Panc1 (cell line): ENCODE results near the gene MAN1A1. TPM values are rescaled to one million over a fixed set of nuclear protein-coding genes. Genes with fewer than 3 reads are reported as not detected.

Experiments used
- ATAC-seq: fragments of 200-7000 bp; cut with Tn5 transposase; 2 replicates; pipeline ENCODE4 v1.9.1; 2020; ENCODE audit warnings: mild to moderate bottlenecking, moderate library complexity
- BruUV-seq: library from RNA; stranded (reverse); fragments of 400-500 nt; replicated peaks from 2 replicates; lab custom pipeline; 2021; lab: Mats Ljungman, UMichigan
- CTCF ChIA-PET: fragments of 300-600 bp; sonication (Branson Sonifier 250); formaldehyde crosslinking; loops from one replicate; lab custom pipeline; 2022; ENCODE audit warnings: antibody characterized with exemption; lab: Charles Lee
- POLR2A ChIA-PET: fragments of 300-600 bp; sonication (Branson Sonifier 250); formaldehyde crosslinking; loops from one replicate; lab custom pipeline; 2022; ENCODE audit warnings: antibody characterized with exemption; lab: Charles Lee
- DNase-seq: peaks from one replicate; pipeline ENCODE4 v3.0.0-alpha.2; 2010; ENCODE audit warnings: low read depth, low spot score
- H3K27ac ChIP-seq: 2 replicates; pipeline ENCODE4 v1.5.1; 2011; ENCODE audit warnings: mild to moderate bottlenecking, low read length, inconsistent platforms
- H3K27me3 ChIP-seq: fragments of 200-500 bp; sonication (Bioruptor generic); 2 replicates; pipeline ENCODE4 v1.6.0; 2014; ENCODE audit warnings: low read length, inconsistent platforms; ENCODE audit not compliant: control insufficient read depth, insufficient read depth
- H3K36me3 ChIP-seq: fragments of 200-500 bp; sonication (Bioruptor generic); 2 replicates; pipeline ENCODE4 v1.5.1; 2014; ENCODE audit warnings: inconsistent platforms, mild to moderate bottlenecking, low read length, moderate library complexity; ENCODE audit not compliant: control insufficient read depth, insufficient read depth
- H3K4me1 ChIP-seq: 2 replicates; pipeline ENCODE4 v1.5.1; 2011; ENCODE audit warnings: inconsistent platforms, mild to moderate bottlenecking, low read length, moderate library complexity; ENCODE audit not compliant: control insufficient read depth, insufficient read depth
- H3K4me3 ChIP-seq, 2 experiments: 2 replicates each; pipeline ENCODE4 v1.5.1; 2011 to 2012; ENCODE audit warnings: low read depth in 2 of 2, low read length in 2 of 2, mild to moderate bottlenecking in 2 of 2, inconsistent platforms in 1 of 2, moderate library complexity in 1 of 2
- H3K9me3 ChIP-seq: fragments of 200-500 bp; sonication (Bioruptor generic); 2 replicates; pipeline ENCODE4 v1.5.1; 2014; ENCODE audit warnings: low read depth, mild to moderate bottlenecking, inconsistent platforms, low read length, moderate library complexity; ENCODE audit not compliant: control insufficient read depth, insufficient read depth
- POLR2AphosphoS5 ChIP-seq: IDR thresholded peaks from 2 replicates; pipeline ENCODE4 v1.6.1; 2012; ENCODE audit warnings: mild to moderate bottlenecking, low read depth, low read length, moderate library complexity
- SIN3A ChIP-seq: IDR thresholded peaks from 2 replicates; pipeline ENCODE4 v1.6.1; 2012; ENCODE audit warnings: low read depth, mild to moderate bottlenecking, low read length, moderate library complexity, borderline replicate concordance; ENCODE audit not compliant: insufficient read depth
- TCF7L2 ChIP-seq: IDR thresholded peaks from 2 replicates; pipeline ENCODE4 v1.6.1; 2011; ENCODE audit warnings: mild to moderate bottlenecking, low read depth, low read length, inconsistent platforms
- in situ Hi-C: cut with HindIII; loops from 2 replicates; pipeline ENCODE4 v1.10.0; 2016; ENCODE audit warnings: low sequenced_read_pairs, low pct_unique_long_range_greater_than_20kb
- intact Hi-C: fragments of 100-400 bp; cut with micrococcal nuclease; formaldehyde crosslinking; loops from one replicate; pipeline ENCODE4 v1.10.0; 2022; ENCODE audit not compliant: unreplicated experiment
- total RNA-seq: library from RNA; stranded (reverse); gene quantifications from one replicate; pipeline ENCODE4 v1.2.1, GENCODE V29; 2021; ENCODE audit not compliant: unreplicated experiment
- TF ChIP-seq, protein P1 (sequence below), 2 experiments: IDR thresholded peaks; 2 replicates each; pipeline ENCODE4 v1.6.1; 2011 to 2012; ENCODE audit warnings: low read depth in 2 of 2, control low read depth in 1 of 2, low read length in 1 of 2, mild to moderate bottlenecking in 1 of 2, moderate library complexity in 1 of 2; ENCODE audit not compliant: insufficient read depth in 1 of 2
- TF ChIP-seq, protein P2 (sequence below): fragments of 450-650 bp; IDR thresholded peaks from 2 replicates; pipeline ENCODE4 v1.5.1; 2017; ENCODE audit warnings: mild to moderate bottlenecking

Gene MAN1A1
- total RNA-seq, 1 experiment from 2014 or later = 3.2 TPM

DNA sequence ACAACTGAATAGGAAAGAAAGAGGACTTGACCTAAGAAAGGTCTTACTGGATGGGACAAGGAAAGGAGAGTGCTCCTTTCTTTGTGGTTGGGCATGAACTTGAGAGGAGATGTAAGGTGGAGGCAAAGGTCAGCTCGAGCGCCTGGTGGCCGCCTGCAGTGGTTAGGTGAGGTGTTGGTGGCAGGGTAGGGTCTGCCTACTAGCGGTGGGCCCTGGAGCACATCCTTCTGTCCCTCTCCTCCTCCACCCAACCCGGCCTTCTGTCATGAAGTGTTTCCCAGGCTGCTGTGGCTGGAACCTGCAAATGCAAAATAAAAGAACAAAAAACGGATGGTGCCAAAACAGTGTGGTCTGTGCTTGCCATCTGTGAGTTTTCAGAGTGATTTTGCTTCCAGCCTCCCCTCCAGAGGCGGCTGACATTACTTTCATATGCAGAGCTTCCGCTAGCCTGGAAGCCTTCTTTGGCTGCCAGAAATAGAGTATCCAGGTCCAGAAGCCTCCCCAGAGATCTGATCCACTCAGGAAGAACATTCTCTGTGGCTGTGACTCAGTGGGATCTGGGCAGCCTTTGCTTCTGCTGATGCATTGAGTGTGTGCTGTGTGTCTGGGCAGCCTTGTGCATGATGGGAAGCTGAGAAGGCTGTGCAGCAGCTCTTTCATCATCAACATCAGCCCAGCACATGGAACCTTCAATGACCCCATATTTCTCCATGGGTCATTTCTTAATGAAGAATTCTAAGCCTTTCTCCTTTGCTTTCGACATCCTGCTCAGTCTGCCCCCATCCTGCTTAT is 191.3 kb downstream of the MAN1A1 start:
- ChIA-PET CTCF (no interaction called here), POLR2A (no interaction called here)
- intact Hi-C loops (no loop called here), in situ Hi-C loops (no loop called here)
- no peaks in the 10 kb centered on the region for H3K36me3 ChIP-seq
- no peak for ATAC-seq
- H3K27me3 ChIP-seq = peaks cover 3% of the 10 kb centered on the region
- no TSS peak for BruUV-seq
- H3K9me3 ChIP-seq = no peaks in the 10 kb centered on the region
- no peak for DNase-seq
- H3K27ac ChIP-seq = no peak overlapping the region
- no peak for TF ChIP-seq POLR2AphosphoS5
- no peak for TF ChIP-seq SIN3A
- TF ChIP-seq, protein P1, sequence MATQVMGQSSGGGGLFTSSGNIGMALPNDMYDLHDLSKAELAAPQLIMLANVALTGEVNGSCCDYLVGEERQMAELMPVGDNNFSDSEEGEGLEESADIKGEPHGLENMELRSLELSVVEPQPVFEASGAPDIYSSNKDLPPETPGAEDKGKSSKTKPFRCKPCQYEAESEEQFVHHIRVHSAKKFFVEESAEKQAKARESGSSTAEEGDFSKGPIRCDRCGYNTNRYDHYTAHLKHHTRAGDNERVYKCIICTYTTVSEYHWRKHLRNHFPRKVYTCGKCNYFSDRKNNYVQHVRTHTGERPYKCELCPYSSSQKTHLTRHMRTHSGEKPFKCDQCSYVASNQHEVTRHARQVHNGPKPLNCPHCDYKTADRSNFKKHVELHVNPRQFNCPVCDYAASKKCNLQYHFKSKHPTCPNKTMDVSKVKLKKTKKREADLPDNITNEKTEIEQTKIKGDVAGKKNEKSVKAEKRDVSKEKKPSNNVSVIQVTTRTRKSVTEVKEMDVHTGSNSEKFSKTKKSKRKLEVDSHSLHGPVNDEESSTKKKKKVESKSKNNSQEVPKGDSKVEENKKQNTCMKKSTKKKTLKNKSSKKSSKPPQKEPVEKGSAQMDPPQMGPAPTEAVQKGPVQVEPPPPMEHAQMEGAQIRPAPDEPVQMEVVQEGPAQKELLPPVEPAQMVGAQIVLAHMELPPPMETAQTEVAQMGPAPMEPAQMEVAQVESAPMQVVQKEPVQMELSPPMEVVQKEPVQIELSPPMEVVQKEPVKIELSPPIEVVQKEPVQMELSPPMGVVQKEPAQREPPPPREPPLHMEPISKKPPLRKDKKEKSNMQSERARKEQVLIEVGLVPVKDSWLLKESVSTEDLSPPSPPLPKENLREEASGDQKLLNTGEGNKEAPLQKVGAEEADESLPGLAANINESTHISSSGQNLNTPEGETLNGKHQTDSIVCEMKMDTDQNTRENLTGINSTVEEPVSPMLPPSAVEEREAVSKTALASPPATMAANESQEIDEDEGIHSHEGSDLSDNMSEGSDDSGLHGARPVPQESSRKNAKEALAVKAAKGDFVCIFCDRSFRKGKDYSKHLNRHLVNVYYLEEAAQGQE (IDR thresholded peaks at IDR 0.05; ENCODE audit: insufficient read depth in 1 of 2, low read depth in 2 of 2, low read length in 1 of 2) = no peak
- no peak for TF ChIP-seq TCF7L2
- TF ChIP-seq, protein P2, sequence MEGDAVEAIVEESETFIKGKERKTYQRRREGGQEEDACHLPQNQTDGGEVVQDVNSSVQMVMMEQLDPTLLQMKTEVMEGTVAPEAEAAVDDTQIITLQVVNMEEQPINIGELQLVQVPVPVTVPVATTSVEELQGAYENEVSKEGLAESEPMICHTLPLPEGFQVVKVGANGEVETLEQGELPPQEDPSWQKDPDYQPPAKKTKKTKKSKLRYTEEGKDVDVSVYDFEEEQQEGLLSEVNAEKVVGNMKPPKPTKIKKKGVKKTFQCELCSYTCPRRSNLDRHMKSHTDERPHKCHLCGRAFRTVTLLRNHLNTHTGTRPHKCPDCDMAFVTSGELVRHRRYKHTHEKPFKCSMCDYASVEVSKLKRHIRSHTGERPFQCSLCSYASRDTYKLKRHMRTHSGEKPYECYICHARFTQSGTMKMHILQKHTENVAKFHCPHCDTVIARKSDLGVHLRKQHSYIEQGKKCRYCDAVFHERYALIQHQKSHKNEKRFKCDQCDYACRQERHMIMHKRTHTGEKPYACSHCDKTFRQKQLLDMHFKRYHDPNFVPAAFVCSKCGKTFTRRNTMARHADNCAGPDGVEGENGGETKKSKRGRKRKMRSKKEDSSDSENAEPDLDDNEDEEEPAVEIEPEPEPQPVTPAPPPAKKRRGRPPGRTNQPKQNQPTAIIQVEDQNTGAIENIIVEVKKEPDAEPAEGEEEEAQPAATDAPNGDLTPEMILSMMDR = no peak
- no peak overlapping the region for H3K4me3 ChIP-seq
- no peaks in the 10 kb centered on the region for H3K4me1 ChIP-seq

- peaks cover 3% of the 10 kb centered on the region for H3K27me3 ChIP-seq
- H3K4me1 ChIP-seq = no peaks in the 10 kb centered on the region
- no peak for DNase-seq
- H3K9me3 ChIP-seq = no peaks in the 10 kb centered on the region
- no peak overlapping the region for H3K4me3 ChIP-seq
- BruUV-seq = no TSS peak
- intact Hi-C loops (no loop called here), in situ Hi-C loops (no loop called here)
- TF ChIP-seq, protein P2 = no peak
- no peak for TF ChIP-seq SIN3A
- TF ChIP-seq POLR2AphosphoS5 = no peak
- TF ChIP-seq, protein P1 (IDR thresholded peaks at IDR 0.05; ENCODE audit: insufficient read depth in 1 of 2, low read depth in 2 of 2, low read length in 1 of 2) = no peak
- TF ChIP-seq TCF7L2 = no peak
- ATAC-seq = no peak
- H3K27ac ChIP-seq = no peak overlapping the region
- H3K36me3 ChIP-seq = no peaks in the 10 kb centered on the region
- POLR2A ChIA-PET = no interaction called here
- CTCF ChIA-PET = no interaction called here
These were observed 192.1 kb downstream of the MAN1A1 start for GRCh38 chr6:119157506-119157815.
